CD4-positive, alpha-beta memory T cell (primary cell): ENCODE results near the gene OTX2. TPM values are rescaled to one million over a fixed set of nuclear protein-coding genes. Genes with fewer than 3 reads are reported as not detected.

Experiments used
- CTCF ChIA-PET: fragments of 350-600 bp; sonication (Branson Sonifier 250); formaldehyde crosslinking; loops from one replicate; lab custom pipeline; 2021; ENCODE audit warnings: inconsistent platforms; ENCODE audit not compliant: partially characterized antibody; lab: Charles Lee
- POLR2A ChIA-PET: fragments of 350-600 bp; sonication (Branson Sonifier 250); formaldehyde crosslinking; loops from one replicate; lab custom pipeline; 2021; ENCODE audit not compliant: partially characterized antibody; lab: Charles Lee
- DNase-seq, 5 donors: peaks; one replicate each; pipeline versions ENCODE4 v3.0.0 to v3.0.0-alpha.2; 2020 to 2022; ENCODE audit warnings: mixed read lengths in 1 of 5
- H3K27ac ChIP-seq: one replicate; pipeline ENCODE4 v1.7.0; 2013; ENCODE audit warnings: low read depth, low read length
- H3K27me3 ChIP-seq: 2 replicates; pipeline ENCODE4 v1.7.0; 2013; ENCODE audit warnings: mild to moderate bottlenecking, low read length, moderate library complexity; ENCODE audit not compliant: insufficient read depth
- H3K36me3 ChIP-seq: 2 replicates; pipeline ENCODE4 v1.7.0; 2013; ENCODE audit warnings: mild to moderate bottlenecking, low read length, moderate library complexity; ENCODE audit not compliant: insufficient read depth
- H3K4me1 ChIP-seq: 2 replicates; pipeline ENCODE4 v1.7.0; 2013; ENCODE audit warnings: mild to moderate bottlenecking, low read length, moderate library complexity; ENCODE audit not compliant: insufficient read depth
- H3K4me3 ChIP-seq, 2 donors: one replicate each; pipeline ENCODE4 v1.7.0; 2013; ENCODE audit warnings: low read length in 2 of 2, mild to moderate bottlenecking in 1 of 2
- H3K9me3 ChIP-seq, 2 donors: one replicate each; pipeline ENCODE4 v1.7.0; 2013; ENCODE audit warnings: low read length in 2 of 2, control low read depth in 1 of 2; ENCODE audit not compliant: control insufficient read depth in 1 of 2
- H3K27ac Mint-ChIP-seq, 7 donors: one replicate each; pipeline ENCODE4 v1.8.0; 2020 to 2021; ENCODE audit warnings: mixed read lengths in 7 of 7, mild to moderate bottlenecking in 6 of 7, inconsistent platforms in 3 of 7, moderate library complexity in 3 of 7
- H3K27me3 Mint-ChIP-seq, 2 donors: one replicate each; pipeline ENCODE4 v1.8.0; 2020 to 2021; ENCODE audit warnings: mixed read lengths in 2 of 2
- H3K36me3 Mint-ChIP-seq, 2 donors: one replicate each; pipeline ENCODE4 v1.8.0; 2020 to 2021; ENCODE audit warnings: mixed read lengths in 2 of 2, inconsistent platforms in 1 of 2, mild to moderate bottlenecking in 1 of 2
- H3K4me1 Mint-ChIP-seq, 4 donors: one replicate each; pipeline ENCODE4 v1.8.0; 2020 to 2021; ENCODE audit warnings: mixed read lengths in 4 of 4, mild to moderate bottlenecking in 1 of 4
- H3K4me3 Mint-ChIP-seq, 8 donors: one replicate each; pipeline ENCODE4 v1.8.0; 2020 to 2021; ENCODE audit warnings: mixed read lengths in 8 of 8, mild to moderate bottlenecking in 7 of 8, moderate library complexity in 6 of 8, inconsistent platforms in 3 of 8
- H3K9me3 Mint-ChIP-seq, 8 donors: one replicate each; pipeline ENCODE4 v1.8.0; 2020 to 2021; ENCODE audit warnings: mixed read lengths in 8 of 8, mild to moderate bottlenecking in 5 of 8, inconsistent platforms in 3 of 8, moderate library complexity in 1 of 8
- intact Hi-C: fragments of 100-400 bp; cut with micrococcal nuclease; formaldehyde crosslinking; loops from one replicate; pipeline ENCODE4 v1.15.1; 2023
- polyA plus RNA-seq, 2 donors: library from polyadenylated mRNA; unstranded; fragments of 300-500 nt; fragmentation: Illumina TruSeq; gene quantifications; one replicate each; pipeline ENCODE4 v1.2.3, GENCODE V29; 2021
- total RNA-seq, 2 experiments: library from RNA; stranded (reverse); gene quantifications; one replicate each; pipeline ENCODE4 v1.2.3, GENCODE V29; 2021

The OTX2 gene
- total and polyA plus RNA-seq, 4 experiments from 2014 or later: not detected

DNA sequence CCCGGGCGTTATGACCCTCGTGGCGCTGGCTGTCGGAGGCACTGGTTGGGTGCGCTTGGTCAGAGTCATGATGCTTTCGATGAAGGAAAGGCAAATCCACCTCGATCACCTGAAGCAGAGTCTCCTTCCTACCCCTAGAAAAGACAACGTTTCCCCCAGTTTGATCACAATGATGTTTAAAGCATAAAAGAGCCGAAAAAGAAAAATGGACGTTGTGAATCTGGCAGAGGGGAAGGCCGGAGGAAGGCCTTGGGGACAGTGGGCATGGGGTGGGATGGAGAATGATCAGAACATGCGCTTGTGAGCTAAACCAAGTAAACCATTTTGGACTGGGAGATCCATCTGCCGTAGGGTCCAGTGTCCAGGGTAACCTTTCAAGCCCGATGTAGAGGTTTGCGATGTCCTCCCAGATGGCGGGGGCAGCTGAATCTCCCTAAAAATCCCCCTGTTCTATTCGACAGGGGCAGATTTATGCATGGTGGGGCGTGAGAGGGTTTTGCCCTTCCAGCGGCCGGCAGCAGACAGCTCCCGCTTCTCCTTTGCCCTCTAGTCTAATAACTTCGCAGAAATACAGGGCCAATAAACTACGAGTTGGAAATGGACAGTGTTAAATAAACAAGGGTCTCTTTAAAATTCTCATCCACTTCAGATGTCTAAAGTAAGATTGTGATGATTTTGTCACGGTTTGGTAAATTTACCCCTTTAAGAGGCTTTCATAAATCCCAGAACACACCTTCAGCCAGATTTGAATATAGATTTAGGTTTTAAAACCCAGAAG is 2.3 kb upstream of the OTX2 start:
- no peak overlapping the region for H3K4me3 Mint-ChIP-seq
- H3K9me3 ChIP-seq: no peaks in the 10 kb centered on the region
- H3K27me3 ChIP-seq: peaks cover 43% of the 10 kb centered on the region
- H3K27ac ChIP-seq: no peak overlapping the region
- peaks cover 0 to 27% (median 12%) of the 10 kb centered on the region in 8 donors for H3K9me3 Mint-ChIP-seq
- POLR2A ChIA-PET: no interaction called here
- peaks cover 7 to 14% (median 8%) of the 10 kb centered on the region in 4 donors for H3K4me1 Mint-ChIP-seq
- H3K36me3 ChIP-seq: no peaks in the 10 kb centered on the region
- no peak for DNase-seq
- no peak overlapping the region for H3K4me3 ChIP-seq
- H3K36me3 Mint-ChIP-seq: peaks cover 0 to 10% of the 10 kb centered on the region in 2 donors
- CTCF ChIA-PET: no interaction called here
- no peaks in the 10 kb centered on the region for H3K4me1 ChIP-seq
- intact Hi-C loops: no loop called here
- peaks cover 54 to 55% of the 10 kb centered on the region in 2 donors for H3K27me3 Mint-ChIP-seq
- no peak overlapping the region for H3K27ac Mint-ChIP-seq

- Histone ChIP-seq H3K4me3 (no peak overlapping the region), H3K27ac (no peak overlapping the region), H3K4me1 (no peaks in the 10 kb centered on the region), H3K27me3 (peaks cover 45% of the 10 kb centered on the region), H3K9me3 (no peaks in the 10 kb centered on the region), H3K36me3 (no peaks in the 10 kb centered on the region)
- no peak for DNase-seq
- Mint-ChIP-seq H3K27me3 (peaks cover 58 to 60% of the 10 kb centered on the region in 2 donors), H3K9me3 (peaks cover 0 to 31% (median 14%) of the 10 kb centered on the region in 8 donors), H3K27ac (no peak overlapping the region), H3K4me1 (peaks cover 10 to 19% (median 13%) of the 10 kb centered on the region in 4 donors), H3K4me3 (no peak overlapping the region), H3K36me3 (peaks cover 0 to 10% of the 10 kb centered on the region in 2 donors)
- intact Hi-C loops: no loop called here
- CTCF ChIA-PET: no interaction called here
- POLR2A ChIA-PET: no interaction called here
Measured at GRCh38 chr14:56811593-56812363, 1.5 kb upstream of the OTX2 start.

DNA sequence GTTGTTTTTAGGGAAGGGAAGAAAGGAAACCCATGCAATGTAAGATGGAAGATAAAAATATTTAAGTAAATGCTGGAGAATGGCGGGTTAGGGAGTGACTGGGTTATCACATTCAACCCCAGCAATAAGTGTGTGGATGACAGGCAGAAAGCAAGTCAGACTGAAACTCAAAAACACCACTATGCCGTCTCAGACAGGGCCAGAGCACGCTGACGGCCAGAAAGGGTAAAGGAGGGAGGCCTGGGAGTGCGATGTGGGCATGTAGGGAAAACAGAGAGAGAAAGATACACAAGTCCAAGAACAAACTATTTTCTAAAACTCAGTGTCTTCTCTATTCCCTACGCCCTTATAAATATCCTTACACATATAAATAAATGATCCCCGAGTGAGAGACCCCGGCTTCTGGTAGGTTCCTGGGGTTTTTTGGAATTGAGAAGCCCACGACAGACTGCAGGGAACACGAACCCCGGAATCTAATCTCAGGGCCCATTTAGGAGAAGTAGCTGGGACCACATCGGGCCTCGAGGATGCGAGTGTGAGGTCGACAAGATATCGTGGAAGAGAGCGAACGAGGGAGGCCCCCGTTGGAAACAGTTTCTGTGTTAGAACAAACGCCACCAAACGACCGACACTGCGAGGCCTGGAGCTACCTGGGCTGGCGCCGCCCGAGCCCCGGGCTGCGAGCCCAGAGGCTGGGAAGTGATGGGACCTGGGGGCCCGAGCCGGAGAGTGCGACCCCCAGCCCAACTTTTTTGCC is 735 bp upstream of the OTX2 start:
- intact Hi-C loops: no loop called here
- no peak overlapping the region for H3K27ac Mint-ChIP-seq
- peaks cover 0 to 10% of the 10 kb centered on the region in 2 donors for H3K36me3 Mint-ChIP-seq
- no peak for DNase-seq
- CTCF ChIA-PET: no interaction called here
- H3K27me3 Mint-ChIP-seq: peaks cover 61 to 65% of the 10 kb centered on the region in 2 donors
- no peak overlapping the region for H3K27ac ChIP-seq
- H3K27me3 ChIP-seq: peaks cover 46% of the 10 kb centered on the region
- H3K4me1 ChIP-seq: no peaks in the 10 kb centered on the region
- no peaks in the 10 kb centered on the region for H3K36me3 ChIP-seq
- peaks cover 11 to 23% (median 14%) of the 10 kb centered on the region in 4 donors for H3K4me1 Mint-ChIP-seq
- H3K9me3 Mint-ChIP-seq: peaks cover 0 to 31% (median 15%) of the 10 kb centered on the region in 8 donors
- peak overlapping the region in 4 of 8 donors; percentile 21 to 61 (median 38) for H3K4me3 Mint-ChIP-seq
- POLR2A ChIA-PET: no interaction called here
- H3K9me3 ChIP-seq: no peaks in the 10 kb centered on the region
- no peak overlapping the region for H3K4me3 ChIP-seq

DNA sequence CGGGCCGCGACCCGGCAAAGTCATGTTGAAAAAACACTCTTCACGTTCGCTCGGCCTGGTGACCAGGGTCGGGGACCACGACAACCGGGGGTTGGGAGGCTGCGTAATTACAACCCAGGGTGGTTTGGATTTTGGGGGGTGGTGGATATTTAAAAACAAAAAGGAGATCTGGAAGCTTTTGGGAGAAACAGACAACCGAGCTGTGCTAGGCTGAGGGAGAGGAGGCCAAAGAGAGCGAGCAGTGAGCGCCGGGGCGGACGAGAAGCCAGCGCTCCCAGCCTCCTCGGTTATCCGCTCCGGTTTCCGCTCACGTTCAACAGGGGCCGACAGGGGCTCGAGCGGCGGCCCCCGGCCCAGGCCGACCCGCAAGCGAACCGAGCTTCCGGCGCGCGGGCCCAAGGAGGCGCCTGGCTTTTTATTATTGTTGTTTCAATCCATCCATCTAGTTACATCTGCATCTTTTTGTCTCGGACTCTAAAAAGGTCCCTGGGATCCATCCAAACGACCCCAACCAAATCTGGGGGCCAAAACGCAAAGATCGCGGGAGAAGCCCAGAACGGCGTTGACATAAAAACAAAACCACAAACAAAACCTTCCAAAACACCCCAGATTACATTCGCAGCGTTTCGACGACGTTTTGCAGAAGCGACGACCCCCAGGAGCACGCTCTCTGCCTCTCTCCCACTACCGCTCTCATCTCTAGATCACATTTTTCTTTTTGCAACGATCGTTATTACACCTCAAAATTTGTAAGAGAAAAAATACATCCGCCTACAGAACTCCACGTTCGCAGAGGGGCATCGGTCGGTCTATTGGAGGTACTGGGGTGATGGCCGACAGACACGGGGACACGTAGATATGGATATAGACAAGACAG is 771 bp downstream of the OTX2 start:
- Mint-ChIP-seq H3K9me3 (peaks cover 0 to 35% (median 21%) of the 10 kb centered on the region in 8 donors), H3K4me3 (peak overlapping the region in 4 of 8 donors; percentile 22 to 58 (median 40)), H3K36me3 (peaks cover 0 to 10% of the 10 kb centered on the region in 2 donors), H3K27ac (peak overlapping the region in 2 of 7 donors; percentile 39 to 65), H3K4me1 (peaks cover 12 to 26% (median 17%) of the 10 kb centered on the region in 4 donors), H3K27me3 (peaks cover 68 to 72% of the 10 kb centered on the region in 2 donors)
- no peak for DNase-seq
- no peak overlapping the region for H3K27ac ChIP-seq
- H3K36me3 ChIP-seq: no peaks in the 10 kb centered on the region
- intact Hi-C loops: no loop called here
- H3K4me1 ChIP-seq: no peaks in the 10 kb centered on the region
- H3K9me3 ChIP-seq: no peaks in the 10 kb centered on the region
- H3K4me3 ChIP-seq: no peak overlapping the region
- POLR2A ChIA-PET: no interaction called here
- peaks cover 44% of the 10 kb centered on the region for H3K27me3 ChIP-seq
- CTCF ChIA-PET: no interaction called here

DNA sequence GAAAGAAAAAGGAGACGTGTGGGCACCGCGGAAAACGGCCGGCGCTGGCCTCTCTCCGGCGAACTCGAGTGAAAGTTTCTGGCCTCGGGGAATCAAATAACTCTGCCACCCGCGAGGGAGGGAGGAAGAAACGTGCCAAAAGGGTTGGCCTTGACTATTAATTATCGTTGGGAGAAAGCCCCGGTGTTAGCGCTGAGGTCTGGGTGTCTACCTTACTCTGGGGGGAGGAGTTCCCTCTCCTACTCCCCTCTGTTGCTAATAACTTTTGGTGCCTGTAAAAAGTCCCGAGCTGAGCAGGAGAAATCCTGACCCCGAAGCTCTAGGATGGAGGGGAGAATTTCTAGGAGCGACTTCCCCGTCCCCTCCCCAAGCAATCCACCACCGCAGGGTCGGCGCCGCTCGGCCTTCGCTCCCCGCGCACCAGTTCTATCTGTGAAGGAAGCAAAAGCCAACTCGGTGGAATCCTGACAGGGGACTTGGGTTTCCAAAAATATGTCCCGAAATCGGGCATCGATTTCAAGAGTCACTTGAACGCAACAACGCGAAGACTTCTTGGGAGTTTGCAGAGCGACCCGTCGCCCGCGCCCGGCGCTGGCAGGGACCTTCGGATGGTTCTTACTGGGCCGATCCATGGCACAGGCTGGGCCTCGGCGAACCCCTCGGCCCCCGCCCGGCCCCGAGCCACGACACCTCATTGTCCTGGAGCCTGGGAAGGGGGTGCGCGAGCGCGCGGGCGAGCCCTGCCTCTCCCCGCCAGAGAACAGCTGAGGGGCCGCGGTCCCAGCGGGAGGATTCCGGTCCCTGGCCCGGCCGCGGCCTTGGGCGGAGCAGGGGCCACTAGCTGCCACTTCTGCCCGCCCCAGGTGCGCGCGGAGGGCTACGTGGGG is 1.7 kb downstream of the OTX2 start:
- Histone ChIP-seq H3K27me3 (peaks cover 50% of the 10 kb centered on the region), H3K9me3 (no peaks in the 10 kb centered on the region), H3K4me3 (no peak overlapping the region), H3K4me1 (no peaks in the 10 kb centered on the region), H3K27ac (no peak overlapping the region), H3K36me3 (no peaks in the 10 kb centered on the region)
- peaks cover 0 to 36% (median 21%) of the 10 kb centered on the region in 8 donors for H3K9me3 Mint-ChIP-seq
- peaks cover 12 to 26% (median 14%) of the 10 kb centered on the region in 4 donors for H3K4me1 Mint-ChIP-seq
- H3K36me3 Mint-ChIP-seq: peaks cover 0 to 10% of the 10 kb centered on the region in 2 donors
- intact Hi-C loops: no loop called here
- ChIA-PET POLR2A (no interaction called here), CTCF (no interaction called here)
- peak overlapping the region in 1 of 7 donors; percentile 15 for H3K27ac Mint-ChIP-seq
- H3K4me3 Mint-ChIP-seq: peak overlapping the region in 4 of 8 donors; percentile 15 to 62 (median 42)
- no peak for DNase-seq
- peaks cover 69 to 74% of the 10 kb centered on the region in 2 donors for H3K27me3 Mint-ChIP-seq

DNA sequence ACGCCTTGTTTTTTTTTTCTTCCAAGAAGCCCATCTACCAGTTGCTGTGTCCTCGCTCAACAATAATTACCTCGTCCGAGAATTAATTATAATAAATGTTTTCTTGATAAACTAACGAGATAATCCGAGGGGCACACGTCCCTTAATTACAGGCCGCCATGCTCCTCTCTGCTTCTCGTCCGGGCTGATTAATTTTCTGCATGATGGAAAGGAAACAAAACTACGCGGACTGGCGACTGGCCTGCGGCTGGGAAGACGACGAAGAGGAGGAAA is 2.2 kb downstream of the OTX2 start:
- intact Hi-C loops: no loop called here
- no peak overlapping the region for H3K27ac ChIP-seq
- Mint-ChIP-seq H3K9me3 (peaks cover 0 to 36% (median 21%) of the 10 kb centered on the region in 8 donors), H3K4me1 (peaks cover 12 to 26% (median 14%) of the 10 kb centered on the region in 4 donors), H3K27ac (no peak overlapping the region), H3K27me3 (peaks cover 67 to 72% of the 10 kb centered on the region in 2 donors), H3K4me3 (peak overlapping the region in 3 of 8 donors; percentile 38 to 62 (median 47)), H3K36me3 (peaks cover 0 to 10% of the 10 kb centered on the region in 2 donors)
- no peak for DNase-seq
- CTCF ChIA-PET: no interaction called here
- H3K27me3 ChIP-seq: peaks cover 51% of the 10 kb centered on the region
- H3K36me3 ChIP-seq: no peaks in the 10 kb centered on the region
- POLR2A ChIA-PET: no interaction called here
- H3K4me1 ChIP-seq: no peaks in the 10 kb centered on the region
- no peak overlapping the region for H3K4me3 ChIP-seq
- no peaks in the 10 kb centered on the region for H3K9me3 ChIP-seq
